M059J (cell line): ENCODE measurements around the gene COL3A1. TPM values are rescaled to one million over a fixed set of nuclear protein-coding genes. Genes with fewer than 3 reads are reported as not detected.
A peak's percentile ranks its signal among the peaks of the same experiment; 100 is the strongest.

Source experiments
- DNase-seq: peaks from one replicate; pipeline ENCODE4 v3.0.0-alpha.2; 2012; ENCODE audit warnings: low read depth
- total RNA-seq: library from RNA; depleted of rRNA; stranded (reverse); fragments of >200 nt; shearing (Covaris generic); gene quantifications from 2 replicates; pipeline ENCODE4 v1.2.3, GENCODE V29; 2014

COL3A1 gene
- total RNA-seq, 1 experiment from 2014 or later: 103 TPM

DNA sequence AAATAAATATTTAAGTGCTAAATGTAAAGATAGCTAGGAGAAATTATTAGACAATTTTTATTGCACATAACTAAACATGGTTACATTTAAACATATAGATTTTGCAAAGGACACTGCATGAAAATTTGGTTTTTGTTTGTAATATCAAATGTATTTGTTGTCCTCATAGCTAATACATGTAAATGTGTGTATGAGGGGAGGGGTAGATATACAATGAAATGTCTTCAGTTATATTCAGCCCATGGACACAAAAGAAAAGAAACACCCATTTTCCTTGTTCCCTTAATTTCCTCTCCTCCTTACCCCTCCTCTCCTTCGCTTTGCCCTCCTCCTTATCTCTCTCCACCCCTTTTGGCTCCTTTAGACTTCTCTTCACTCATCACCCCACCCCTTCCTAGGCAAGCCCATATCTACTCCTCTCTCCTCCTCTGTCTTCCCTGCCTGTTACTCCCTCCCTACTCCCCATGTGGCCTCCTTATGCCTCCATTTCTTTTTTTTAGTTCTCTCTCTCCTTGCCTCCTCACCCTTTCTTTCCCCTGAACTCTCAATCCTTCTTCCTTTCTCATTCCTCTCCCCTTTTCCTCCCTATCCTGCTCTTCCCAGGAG lies 1.4 kb downstream of the COL3A1 start:
- DNase-seq: peak; percentile 69

DNA sequence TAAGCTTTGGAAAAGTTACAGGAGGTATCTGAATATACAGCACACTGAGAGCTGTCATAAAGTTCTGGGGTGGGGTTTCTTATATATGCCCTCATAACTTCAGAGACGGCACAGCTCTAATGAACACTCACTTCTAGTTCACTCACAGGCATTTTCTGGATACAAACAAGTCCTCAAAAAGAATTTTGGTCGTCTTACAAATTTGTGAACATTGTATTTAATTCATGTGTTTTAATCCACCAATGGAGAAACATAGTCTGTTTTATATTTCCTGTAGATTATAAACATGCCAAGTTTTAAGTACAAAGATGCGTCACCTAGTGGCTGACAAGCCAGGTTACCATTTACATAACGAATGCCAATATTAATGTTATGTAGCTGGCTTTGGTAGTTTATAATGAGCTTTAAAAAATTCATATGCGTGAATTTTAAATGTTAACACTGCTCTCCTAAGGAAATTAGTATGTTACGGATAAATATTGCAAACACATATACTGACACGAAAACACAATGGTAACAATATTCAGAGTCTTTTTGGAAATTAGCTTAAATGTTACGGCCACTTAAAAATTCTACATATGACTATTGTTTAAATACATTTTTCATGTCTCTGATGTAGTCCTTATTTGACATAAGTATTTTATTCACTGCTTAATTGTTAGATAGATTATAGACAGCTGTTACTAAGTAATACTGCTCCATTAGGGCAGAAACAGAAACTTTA lies 2.5 kb downstream of the COL3A1 start:
- peak; percentile 25 for DNase-seq

DNA sequence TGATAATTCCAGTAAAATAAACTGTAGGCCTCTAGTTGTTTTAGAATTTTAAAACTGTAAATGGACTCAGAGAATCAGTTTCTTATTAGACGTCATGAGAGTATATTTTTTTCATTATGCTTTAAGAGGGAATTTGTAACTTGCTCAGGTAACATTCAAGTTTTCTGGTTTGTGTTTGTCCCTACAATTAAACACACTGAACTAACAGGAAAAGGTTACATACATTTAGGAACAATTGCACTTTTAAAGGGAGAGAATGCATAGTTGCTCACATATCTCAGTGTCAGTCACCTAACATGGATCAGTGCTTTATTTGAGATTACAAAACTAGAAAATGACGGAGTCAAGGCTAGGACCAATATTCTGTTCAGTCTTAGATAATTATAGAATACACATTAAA lies 3.1 kb downstream of the COL3A1 start:
- no peak for DNase-seq

DNA sequence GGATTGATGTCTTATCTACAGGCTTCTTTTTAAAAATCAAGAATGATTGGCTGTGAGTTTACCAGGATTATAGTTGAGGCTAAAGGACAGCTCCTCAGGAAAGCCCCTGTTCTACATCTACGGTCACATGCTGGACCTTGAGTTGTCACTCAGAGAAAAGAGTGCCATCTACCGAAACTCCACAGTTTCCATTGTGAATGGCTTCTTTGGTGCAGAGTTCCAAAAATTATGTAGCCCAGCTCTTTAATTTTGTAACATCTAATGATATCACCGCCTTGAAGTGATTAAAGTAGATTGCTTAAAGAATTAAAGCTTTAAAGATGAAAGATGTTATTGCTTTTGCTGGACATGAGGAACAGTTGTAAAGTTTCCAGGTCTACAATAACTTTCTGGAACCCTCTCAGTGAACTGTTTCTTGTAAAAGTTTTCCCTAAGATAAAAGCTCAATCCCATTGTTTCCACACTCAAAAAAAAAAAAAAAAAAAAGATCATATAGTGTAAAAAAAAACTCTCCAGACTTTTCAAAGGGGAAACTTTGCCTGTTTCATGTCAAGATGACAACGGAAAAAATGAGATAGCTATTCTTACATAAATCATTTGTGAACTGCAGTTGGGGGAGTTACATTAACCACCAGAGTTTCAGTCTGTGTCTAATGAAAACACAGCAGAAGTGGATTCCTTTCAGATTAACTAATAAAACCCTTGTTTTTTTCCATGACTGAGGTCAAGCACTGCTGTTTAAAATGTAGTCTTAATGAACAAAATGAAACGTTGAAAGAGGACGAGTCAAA lies 4.3 kb downstream of the COL3A1 start:
- DNase-seq: peak; percentile 90

DNA sequence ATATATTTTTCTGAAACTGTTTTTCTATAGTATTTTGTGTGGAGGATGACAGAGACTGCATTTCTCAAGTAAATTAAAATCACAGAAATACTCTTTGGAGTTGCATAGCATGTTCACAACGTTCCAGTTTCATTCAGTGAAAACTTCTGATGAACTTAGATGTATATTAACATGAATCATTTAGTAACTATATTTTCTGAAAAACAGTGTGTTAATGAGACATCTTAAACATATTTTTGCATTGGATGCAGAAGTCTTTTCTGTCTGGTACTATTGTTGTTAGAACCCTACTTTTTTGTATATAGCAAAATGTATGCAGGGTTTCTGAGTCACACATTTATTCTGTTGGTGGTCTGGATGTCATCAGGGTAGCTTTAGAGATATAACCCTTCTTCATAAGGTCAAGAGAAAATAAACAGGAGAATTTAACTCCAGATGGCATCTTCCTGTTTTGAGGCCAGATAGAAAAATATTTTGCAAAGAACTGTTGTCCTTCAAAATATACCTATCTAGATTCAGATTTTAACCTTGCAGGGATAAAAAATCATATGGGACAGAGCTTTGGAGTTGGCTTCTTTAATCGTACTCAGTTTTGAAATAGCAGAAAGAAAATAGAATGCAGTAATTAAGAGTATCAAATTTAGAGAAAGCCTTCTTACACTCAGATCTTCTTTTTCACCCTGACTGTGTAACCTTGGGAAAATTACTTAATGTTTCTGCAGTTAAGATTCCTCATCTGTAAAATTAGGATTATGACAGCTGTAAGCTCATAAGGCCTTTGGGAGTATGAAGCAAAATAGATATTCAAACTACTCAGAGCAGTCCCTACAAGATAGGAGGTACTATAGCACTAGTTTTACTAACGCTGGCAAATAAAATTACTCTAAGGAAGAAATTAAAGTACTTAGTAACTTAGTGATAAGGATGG lies 5.3 kb downstream of the COL3A1 start:
- DNase-seq: peak; percentile 50

DNA sequence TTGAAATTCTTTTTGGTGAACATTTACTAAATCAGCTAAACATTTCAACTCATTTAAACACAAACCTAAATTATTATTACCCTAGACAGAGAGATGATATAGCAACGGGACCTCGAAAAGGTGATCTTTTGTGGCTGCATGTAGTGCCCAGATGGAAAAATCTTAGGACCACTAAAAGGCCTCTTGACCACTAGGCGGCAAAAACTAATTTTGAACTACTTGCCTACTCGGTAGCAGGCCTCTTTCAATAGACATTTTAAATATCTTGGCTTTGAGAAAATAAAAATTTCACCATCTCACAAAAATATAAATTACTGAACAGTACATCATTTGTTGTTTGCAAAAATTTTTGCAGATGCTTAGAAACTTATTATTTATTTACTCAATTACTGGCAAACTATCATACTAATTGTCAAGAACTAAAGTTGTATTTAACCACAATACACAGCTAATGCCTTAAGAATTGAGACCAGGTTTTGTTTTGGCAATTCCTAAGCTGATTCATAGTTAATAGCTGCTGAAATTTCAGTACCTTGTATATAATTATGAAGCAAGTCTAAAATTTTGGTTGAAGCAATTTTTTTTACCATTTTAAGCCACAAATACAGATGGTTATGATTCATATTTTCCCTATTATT lies 9.4 kb downstream of the COL3A1 start:
- peak; percentile 45 for DNase-seq

DNA sequence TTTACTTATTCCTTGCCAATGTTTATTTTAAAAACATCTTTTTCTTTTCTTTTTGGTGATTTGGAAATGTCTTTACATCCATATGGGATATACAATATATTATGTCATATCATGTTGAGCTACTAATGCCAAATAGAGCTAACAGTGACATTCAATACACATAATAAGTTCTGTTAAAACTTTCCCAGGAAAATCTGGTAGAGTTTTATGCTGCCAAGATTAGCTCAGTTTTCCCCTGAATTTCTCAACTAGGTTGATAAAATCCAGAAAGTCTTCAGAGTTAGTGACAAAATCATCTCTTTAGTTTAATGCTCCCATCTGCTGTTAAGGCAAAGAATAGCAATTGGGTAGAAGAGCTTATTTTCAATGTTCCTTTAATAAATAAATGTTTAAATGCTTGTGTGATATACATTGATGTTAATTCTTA lies 9.9 kb downstream of the COL3A1 start:
- DNase-seq: peak; percentile 58

DNA sequence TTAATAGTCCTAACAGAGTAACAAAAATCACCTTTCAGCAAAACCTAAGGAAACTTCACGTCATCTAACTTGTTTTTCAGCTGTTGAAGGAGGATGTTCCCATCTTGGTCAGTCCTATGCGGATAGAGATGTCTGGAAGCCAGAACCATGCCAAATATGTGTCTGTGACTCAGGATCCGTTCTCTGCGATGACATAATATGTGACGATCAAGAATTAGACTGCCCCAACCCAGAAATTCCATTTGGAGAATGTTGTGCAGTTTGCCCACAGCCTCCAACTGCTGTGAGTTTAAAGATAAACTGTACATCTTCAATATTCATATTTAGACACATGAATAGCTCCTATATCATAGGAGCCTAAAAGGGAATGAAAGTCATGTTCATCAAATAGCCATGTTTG lies 10.5 kb downstream of the COL3A1 start:
- peak; percentile 72 for DNase-seq

DNA sequence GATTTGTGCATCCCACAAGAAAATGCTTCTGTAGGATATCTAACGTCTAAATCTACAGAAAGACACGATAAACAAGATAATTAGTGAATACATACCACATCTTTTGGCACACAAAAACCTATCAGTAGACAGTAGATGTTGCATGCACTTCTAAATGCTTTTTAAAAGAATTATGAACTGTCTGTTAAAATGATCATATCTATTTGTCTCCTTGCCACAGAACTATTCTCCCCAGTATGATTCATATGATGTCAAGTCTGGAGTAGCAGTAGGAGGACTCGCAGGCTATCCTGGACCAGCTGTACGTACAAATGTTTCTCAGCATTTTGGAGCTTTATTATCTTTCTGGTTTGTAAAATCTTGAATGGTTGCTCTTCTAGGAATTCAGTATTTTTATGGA lies 12.7 kb downstream of the COL3A1 start:
- DNase-seq: peak; percentile 17

DNA sequence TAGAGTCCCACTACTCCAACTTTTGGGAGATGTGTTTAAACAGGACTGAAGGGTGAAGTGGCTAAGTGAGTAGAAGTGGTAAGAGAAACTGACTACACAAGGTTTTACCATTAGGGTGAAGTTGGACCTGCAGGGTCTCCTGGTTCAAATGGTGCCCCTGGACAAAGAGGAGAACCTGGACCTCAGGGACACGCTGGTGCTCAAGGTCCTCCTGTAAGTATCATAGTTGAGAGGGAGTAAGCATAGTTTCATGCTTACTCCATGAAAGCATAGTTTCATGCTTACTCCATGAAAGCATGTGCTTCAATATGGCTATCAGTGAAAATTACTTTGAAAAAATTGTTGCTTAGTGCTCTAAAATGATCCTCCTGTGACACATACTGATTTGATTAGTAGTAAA lies 19.1 kb downstream of the COL3A1 start:
- DNase-seq: no peak

DNA sequence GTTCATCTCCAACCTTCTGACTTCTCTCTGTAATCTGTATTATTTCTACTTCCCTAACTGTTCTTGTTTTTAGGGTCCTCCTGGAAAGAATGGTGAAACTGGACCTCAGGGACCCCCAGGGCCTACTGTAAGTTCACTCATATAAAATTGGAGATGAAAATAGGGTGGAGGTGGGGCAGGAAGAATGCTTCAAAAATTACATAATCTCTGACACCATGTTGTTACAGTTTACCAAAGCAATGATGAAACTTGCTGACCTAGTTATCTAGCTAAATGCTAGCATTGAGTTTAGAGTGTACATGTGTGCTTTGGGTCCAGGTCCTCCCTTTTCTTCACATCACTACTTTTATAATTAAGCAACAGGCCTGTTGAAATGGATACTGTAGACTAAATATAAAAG lies 23.1 kb downstream of the COL3A1 start:
- DNase-seq: no peak

DNA sequence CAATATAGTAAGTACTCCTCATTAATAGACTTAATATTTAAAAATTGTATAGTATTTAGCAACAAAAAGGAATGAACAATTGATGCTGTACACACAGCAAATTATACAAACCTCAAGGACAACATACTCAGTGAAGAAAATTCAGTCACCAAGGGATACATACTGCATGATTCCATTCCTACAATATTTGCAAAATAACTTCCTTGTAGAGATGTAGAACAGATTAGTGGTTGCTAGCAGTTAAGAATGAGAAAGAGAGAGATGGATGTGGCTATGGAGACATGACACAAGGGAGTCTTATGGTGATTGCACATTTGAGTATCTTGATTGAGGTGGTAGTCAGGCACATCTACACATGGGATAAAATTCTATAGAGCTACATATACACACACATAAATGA lies 26.0 kb downstream of the COL3A1 start:
- no peak for DNase-seq

DNA sequence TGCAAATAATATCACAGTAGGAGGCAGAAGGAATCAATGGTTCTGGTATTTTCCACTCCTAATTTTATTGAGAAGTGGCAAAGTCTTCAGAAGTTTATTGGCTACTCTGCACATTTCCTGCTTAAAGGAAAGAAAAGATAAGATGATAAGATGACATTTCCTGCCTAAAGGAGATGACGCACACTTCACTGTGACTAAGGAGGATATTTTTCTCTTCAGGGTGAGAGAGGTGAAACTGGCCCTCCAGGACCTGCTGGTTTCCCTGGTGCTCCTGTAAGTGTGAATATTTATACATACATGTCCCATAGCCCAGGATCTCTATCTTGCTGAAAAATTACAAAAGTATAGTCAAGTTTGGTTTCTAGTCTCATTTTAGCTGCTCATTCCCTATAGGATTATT lies 27.9 kb downstream of the COL3A1 start:
- peak; percentile 90 for DNase-seq

DNA sequence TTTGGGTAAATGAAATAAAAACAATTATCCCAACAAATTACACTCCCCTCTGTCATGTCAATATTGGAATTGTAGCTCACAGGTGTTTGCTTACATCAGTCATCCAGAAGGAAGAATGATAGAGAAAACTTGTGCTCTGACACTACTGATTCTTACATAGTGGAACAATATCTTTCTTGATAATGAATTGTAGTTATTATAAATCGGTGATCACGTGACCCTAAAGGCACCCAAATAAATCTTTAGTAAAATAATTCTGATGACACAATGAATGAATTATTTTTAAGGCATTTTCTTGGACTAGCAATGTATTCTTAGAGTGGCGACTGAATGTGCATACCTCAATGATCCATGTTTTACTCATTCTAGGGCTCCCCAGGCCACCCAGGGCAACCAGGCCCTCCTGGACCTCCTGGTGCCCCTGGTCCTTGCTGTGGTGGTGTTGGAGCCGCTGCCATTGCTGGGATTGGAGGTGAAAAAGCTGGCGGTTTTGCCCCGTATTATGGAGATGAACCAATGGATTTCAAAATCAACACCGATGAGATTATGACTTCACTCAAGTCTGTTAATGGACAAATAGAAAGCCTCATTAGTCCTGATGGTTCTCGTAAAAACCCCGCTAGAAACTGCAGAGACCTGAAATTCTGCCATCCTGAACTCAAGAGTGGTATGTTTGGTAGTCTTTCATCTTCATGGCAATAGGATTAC lies 34.5 kb downstream of the COL3A1 start:
- DNase-seq: no peak

DNA sequence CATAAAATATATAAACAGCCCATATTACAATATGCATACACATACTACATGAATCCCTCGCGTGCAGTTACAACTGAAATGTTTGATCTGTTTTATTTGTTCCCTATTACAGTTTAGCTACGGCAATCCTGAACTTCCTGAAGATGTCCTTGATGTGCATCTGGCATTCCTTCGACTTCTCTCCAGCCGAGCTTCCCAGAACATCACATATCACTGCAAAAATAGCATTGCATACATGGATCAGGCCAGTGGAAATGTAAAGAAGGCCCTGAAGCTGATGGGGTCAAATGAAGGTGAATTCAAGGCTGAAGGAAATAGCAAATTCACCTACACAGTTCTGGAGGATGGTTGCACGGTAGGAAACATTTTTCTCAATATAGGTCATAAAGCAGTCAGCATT lies 36.4 kb downstream of the COL3A1 start:
- DNase-seq: no peak

DNA sequence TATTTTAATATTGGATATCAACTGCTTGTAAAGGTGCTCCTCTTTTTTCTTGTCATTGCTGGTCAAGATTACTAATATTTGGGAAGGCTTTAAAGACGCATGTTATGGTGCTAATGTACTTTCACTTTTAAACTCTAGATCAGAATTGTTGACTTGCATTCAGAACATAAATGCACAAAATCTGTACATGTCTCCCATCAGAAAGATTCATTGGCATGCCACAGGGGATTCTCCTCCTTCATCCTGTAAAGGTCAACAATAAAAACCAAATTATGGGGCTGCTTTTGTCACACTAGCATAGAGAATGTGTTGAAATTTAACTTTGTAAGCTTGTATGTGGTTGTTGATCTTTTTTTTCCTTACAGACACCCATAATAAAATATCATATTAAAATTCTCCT lies 38.2 kb downstream of the COL3A1 start:
- no peak for DNase-seq

DNA sequence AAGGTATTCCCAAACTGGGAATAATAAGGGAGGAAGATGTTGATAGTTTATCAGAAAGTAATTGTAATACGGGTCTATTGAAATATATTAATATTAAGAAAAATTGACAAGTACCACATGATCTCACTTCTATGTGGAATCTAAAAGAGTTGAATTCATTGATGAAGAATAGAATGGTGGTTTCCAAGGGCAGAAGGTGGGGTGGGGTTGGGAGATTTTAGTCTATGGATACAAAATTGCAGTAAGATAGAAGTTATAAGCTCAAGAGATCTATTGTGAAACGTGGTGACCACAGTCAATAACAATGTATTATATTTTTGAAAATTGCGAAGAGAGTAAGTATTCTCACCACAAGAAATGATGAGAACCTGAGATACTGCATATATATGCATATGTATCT lies 38.9 kb downstream of the COL3A1 start:
- no peak for DNase-seq

DNA sequence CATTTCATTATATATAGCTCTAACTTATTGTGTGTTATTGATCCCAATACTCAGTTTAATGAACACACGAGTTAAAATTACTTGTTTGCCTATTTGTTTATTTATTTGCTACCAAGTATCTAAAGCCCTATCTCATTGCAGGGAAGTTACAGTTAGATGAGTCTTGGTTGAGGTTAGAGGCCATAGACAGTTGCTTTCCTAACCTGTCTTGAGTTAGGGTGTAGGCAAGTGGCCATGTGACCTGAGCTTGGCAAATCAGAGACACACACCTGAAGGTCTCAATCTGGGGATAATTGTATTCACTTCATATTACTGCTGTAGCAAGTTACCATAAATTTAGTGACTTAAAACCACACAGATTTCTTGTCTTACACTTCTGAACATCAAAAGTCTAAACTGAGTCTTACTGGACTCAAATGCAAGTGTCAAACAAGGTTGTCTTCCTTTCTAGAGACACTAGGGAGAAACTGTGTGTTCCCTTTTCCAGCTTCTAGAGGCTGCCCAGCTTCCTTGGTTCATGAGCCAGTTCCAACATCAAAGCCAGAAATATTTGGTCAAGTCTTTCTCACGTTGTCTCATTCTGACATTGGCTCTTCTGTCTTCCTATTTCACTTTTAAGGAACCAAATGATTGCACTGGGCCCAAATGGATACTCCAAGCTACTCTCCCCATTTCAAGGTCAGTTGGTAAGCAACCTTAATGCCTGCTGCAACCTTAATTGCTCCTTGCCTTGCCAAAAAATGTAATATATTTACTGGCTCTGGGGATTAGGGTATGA lies 39.7 kb downstream of the COL3A1 start:
- DNase-seq: no peak

DNA sequence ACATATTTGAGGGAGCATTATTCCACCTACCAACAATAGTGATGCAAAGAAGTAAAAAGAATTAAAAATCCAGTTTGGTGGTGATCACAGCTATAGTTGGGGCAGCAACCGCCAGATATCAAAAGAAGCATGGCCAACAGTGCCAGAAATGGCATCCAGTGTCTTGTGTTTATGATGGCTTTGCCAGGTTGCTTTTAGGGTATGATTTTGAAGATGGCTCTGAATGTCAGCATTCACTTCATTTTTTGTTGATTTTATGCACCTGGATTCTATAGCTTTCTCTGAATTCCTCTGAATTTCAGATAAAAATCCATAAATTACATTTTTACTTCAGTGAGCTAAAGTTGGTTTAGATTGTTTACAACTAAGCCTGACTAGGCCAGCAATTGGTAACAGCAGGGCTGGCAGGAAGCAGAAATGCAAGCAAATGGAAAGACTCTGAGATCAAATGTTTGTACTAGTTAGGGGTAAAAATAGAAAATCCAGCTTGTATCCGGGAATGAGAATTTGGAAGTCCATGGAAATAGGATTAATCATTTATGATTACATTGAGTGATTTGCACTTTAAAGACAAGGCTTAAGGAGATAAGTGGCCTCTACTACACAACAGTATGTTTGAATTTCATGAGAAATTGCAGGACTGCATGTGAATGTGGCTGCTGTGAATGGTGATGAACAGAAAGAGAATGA lies 40.4 kb downstream of the COL3A1 start:
- no peak for DNase-seq
